ENCODE data around the gene POLR2B. TPM values are rescaled to one million over a fixed set of nuclear protein-coding genes. Genes with fewer than 3 reads are reported as not detected.
A peak's percentile ranks its signal among the peaks of the same experiment; 100 is the strongest.

Gene POLR2B
- total and polyA plus RNA-seq, 12 donors, result 20.5 to 91.2 (median 78.4) TPM

GRCh38 chr4:57040510-57040909 lies 61.8 kb downstream of the POLR2B start:
- no peak for DNase-seq
- H3K36me3 ChIP-seq, result peaks cover 0 to 60% (median 4%) of the 10 kb centered on the region in 9 donors

GRCh38 chr4:57041020-57041419 lies 62.3 kb downstream of the POLR2B start:
- 70 to 81% methylated on average over 1 of the region's 1 CpG for WGBS, 2 donors
- Histone ChIP-seq H3K4me1 (peaks cover 18 to 81% (median 52%) of the 10 kb centered on the region in 9 donors), H3K4me3 (no peak overlapping the region), H3K27ac (peak overlapping the region in 6 of 10 donors; percentile 5 to 93 (median 85)), H3K36me3 (peaks cover 0 to 55% (median 4%) of the 10 kb centered on the region in 9 donors), H3K9me3 (no peaks in the 10 kb centered on the region), H3K27me3 (no peaks in the 10 kb centered on the region)
- DNase-seq (no peak), ATAC-seq (no peak)
- intact Hi-C loops (cut with DNase I), result loop anchor here in 4 of 10 donors (5.0 to 10.0 kb wide), 3 partner anchors 66 to 74 kb away; partner anchors contain the start of gene IGFBP7 (in 3 of the 4)
- no peak for TF ChIP-seq CTCF (IDR thresholded peaks at IDR 0.05)

More at GRCh38 chr4:57040510-57040909, 61.8 kb downstream of the POLR2B start:
- Histone ChIP-seq H3K4me3 (no peak overlapping the region), H3K27ac (peak overlapping the region in 4 of 10 donors; percentile 5 to 93 (median 56)), H3K9me3 (no peaks in the 10 kb centered on the region), H3K27me3 (no peaks in the 10 kb centered on the region), H3K4me1 (peaks cover 18 to 76% (median 47%) of the 10 kb centered on the region in 9 donors)
- WGBS, 2 donors, result 68 to 83% methylated on average over 6 of the region's 6 CpGs
- TF ChIP-seq CTCF (IDR thresholded peaks at IDR 0.05), result no peak
- ATAC-seq, result no peak
- intact Hi-C loops (cut with DNase I), result loop anchor here in 4 of 10 donors (5.0 to 10.0 kb wide), 3 partner anchors 67 to 74 kb away; partner anchors contain the start of gene IGFBP7 (in 3 of the 4)

- peak; percentile 49 to 55 for DNase-seq
- TF ChIP-seq CTCF (IDR thresholded peaks at IDR 0.05), result no peak
- peaks cover 18 to 98% (median 61%) of the 10 kb centered on the region in 9 donors for H3K4me1 ChIP-seq
- ATAC-seq, result peak; percentile 54 to 76 (median 68)
- H3K36me3 ChIP-seq, result peaks cover 0 to 39% (median 4%) of the 10 kb centered on the region in 9 donors
- H3K27ac ChIP-seq, result peak overlapping the region; percentile 48 to 93 (median 84)
- intact Hi-C loops (cut with DNase I), result loop anchor here in 7 of 10 donors (2.0 to 10.0 kb wide), 5 partner anchors 60 to 72 kb away; partner anchors contain the start of gene IGFBP7 (in 4 of the 7)
- H3K27me3 ChIP-seq, result no peaks in the 10 kb centered on the region
- peaks cover 0 to 4% (median 0%) of the 10 kb centered on the region in 11 donors for H3K9me3 ChIP-seq
- peak overlapping the region in 1 of 10 donors; percentile 5 for H3K4me3 ChIP-seq
- WGBS, 2 donors, result 11% methylated on average over 5 of the region's 5 CpGs
These were observed 64.0 kb downstream of the POLR2B start for GRCh38 chr4:57042711-57043169.

GRCh38 chr4:57043347-57044251 lies 64.9 kb downstream of the POLR2B start:
- intact Hi-C loops (cut with DNase I), result loop anchor here in 7 of 10 donors (2.0 to 10.0 kb wide), 5 partner anchors 59 to 71 kb away; partner anchors contain the start of gene IGFBP7 (in 5 of the 7)
- 37 to 41% methylated on average over 6 of the region's 6 CpGs for WGBS, 2 donors
- H3K4me1 ChIP-seq, result peaks cover 18 to 100% (median 63%) of the 10 kb centered on the region in 9 donors

More at GRCh38 chr4:57043347-57044251, 64.9 kb downstream of the POLR2B start:
- Histone ChIP-seq H3K27ac (peak overlapping the region; percentile 48 to 93 (median 84)), H3K4me3 (peak overlapping the region in 3 of 10 donors; percentile 5 to 10 (median 5)), H3K27me3 (no peaks in the 10 kb centered on the region), H3K36me3 (peaks cover 0 to 30% (median 4%) of the 10 kb centered on the region in 9 donors), H3K9me3 (peaks cover 0 to 4% (median 0%) of the 10 kb centered on the region in 11 donors)
- no peak for TF ChIP-seq CTCF (IDR thresholded peaks at IDR 0.05)
- DNase-seq, result peak in 1 of 2 donors; percentile 75
- ATAC-seq, result peak; percentile 58 to 84 (median 73)

All from heart right ventricle (tissue), 16 donors.